ENCODE measurements around the gene NAA15.
A peak's percentile ranks its signal among the peaks of the same experiment; 100 is the strongest.
"Not testable (repeated sequence)": the region's sequence is repeated elsewhere in the genome, so short reads cannot be mapped to it uniquely, and the experiment has no call there.

The NAA15 gene

GRCh38 chr4:139438141-139438540 lies 136.8 kb downstream of the NAA15 start:
- ChIA-PET POLR2A (ENCODE audit: low non-redundant PET) (no interaction called here), CTCF (no interaction called here)
- TF ChIP-seq CTCF (conservative IDR thresholded peaks at IDR 0.05; ENCODE audit: low read depth): no peak
- no peak overlapping the region for H3K27ac ChIP-seq
- DNase-seq (ENCODE audit: low spot score): no peak

- POLR2A ChIA-PET (ENCODE audit: low non-redundant PET): no interaction called here
- DNase-seq (ENCODE audit: low spot score): no peak
- no peak for TF ChIP-seq CTCF (conservative IDR thresholded peaks at IDR 0.05; ENCODE audit: low read depth)
- CTCF ChIA-PET: no interaction called here
- peak overlapping the region; percentile 68 for H3K27ac ChIP-seq
Observed at GRCh38 chr4:139441029-139441428, 139.7 kb downstream of the NAA15 start.

DNA sequence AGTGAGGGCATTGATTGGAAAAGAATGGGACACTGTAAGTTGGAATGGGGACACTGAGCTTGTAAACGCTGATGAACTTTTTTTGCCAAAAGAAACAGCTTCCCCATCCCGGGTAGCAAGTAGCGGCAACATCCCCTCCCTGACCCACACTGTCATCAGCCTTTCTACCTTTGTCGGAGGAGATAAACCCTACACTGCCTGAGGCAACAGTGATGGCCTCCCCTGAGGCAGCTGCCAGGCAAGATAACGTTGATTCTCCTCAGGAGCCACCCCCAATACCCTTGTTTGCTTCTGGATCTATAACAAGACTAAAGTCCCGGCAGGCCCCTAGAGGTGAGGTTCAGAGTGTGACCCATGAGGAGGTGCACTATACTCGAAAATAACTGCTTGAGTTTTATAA lies 142.4 kb downstream of the NAA15 start:
- TF ChIP-seq CTCF (conservative IDR thresholded peaks at IDR 0.05; ENCODE audit: low read depth): no peak
- no peak for DNase-seq (ENCODE audit: low spot score)
- ChIA-PET CTCF (no interaction called here), POLR2A (ENCODE audit: low non-redundant PET) (no interaction called here)
- no peak overlapping the region for H3K27ac ChIP-seq

DNA sequence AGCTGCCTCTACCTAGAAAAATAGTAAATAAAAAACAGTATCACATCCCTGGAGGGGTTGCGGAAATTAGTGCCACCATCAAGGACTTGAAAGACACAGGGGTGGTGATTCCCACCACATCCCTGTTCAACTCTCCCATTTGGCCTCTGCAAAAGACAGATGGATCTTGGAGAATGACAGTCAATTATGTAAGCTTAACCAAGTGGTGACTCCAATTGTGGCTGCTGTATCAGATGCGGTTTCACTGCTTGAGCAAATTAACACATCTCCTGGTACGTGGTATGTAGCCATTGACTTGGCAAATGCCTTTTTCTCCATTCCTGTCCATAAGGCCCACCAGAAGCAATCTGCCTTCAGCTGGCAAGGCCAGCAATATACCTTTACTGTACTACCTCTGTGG lies 143.6 kb downstream of the NAA15 start:
- H3K27ac ChIP-seq; POLR2A ChIA-PET (ENCODE audit: low non-redundant PET); DNase-seq (ENCODE audit: low spot score); CTCF ChIA-PET: not testable (repeated sequence)

- H3K27ac ChIP-seq; CTCF ChIA-PET; POLR2A ChIA-PET (ENCODE audit: low non-redundant PET); DNase-seq (ENCODE audit: low spot score): not testable (repeated sequence)
Observed at GRCh38 chr4:139447078-139447477, 145.8 kb downstream of the NAA15 start.

DNA sequence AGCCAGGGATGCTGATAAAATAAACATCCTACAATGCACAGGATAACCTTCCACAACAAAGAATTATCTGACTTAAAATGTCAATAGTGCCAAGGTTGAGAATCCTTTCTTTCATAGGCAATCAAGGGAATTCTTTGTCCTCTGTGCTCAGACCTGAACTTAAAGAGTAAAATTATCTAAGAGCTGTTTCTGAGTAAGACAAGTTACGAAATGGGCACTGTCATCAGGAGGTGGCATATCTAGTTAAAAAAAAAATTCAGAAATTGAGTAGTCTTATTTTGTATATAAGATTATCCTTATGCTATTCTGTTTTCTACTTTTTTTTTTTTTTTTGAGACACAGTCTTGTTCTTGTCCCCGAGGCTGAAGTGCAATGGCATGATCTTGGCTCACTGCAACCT lies 149.3 kb downstream of the NAA15 start:
- DNase-seq (ENCODE audit: low spot score): no peak
- no peak overlapping the region for H3K27ac ChIP-seq
- ChIA-PET CTCF (no interaction called here), POLR2A (ENCODE audit: low non-redundant PET) (no interaction called here)
- no peak for TF ChIP-seq CTCF (conservative IDR thresholded peaks at IDR 0.05; ENCODE audit: low read depth)

GRCh38 chr4:139451997-139452396 lies 150.7 kb downstream of the NAA15 start:
- no peak for TF ChIP-seq CTCF (conservative IDR thresholded peaks at IDR 0.05; ENCODE audit: low read depth)
- ChIA-PET CTCF (interaction anchor here (0.5 to 0.8 kb wide), 3 partner anchors 29 to 52 kb away, joined by 3 to 6 read pairs (median 3); no protein-coding TSS in a partner anchor), POLR2A (ENCODE audit: low non-redundant PET) (no interaction called here)
- no peak for DNase-seq (ENCODE audit: low spot score)
- no peak overlapping the region for H3K27ac ChIP-seq

DNA sequence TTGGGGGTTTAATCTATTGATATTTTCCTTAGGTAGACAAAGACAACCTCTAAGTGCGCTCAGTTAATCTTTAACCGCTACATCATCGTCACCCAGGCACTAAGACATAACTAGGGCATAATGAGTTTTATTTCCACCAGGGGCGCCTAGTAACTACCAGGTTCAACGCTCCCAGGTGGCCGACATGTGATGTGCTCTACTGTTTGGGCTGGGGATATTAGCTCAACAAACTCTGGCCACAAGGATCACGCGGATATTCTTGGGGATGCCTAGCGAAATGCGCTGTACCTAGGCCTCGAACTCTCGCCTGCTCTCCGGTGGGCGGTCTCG lies 151.7 kb downstream of the NAA15 start:
- TF ChIP-seq CTCF (conservative IDR thresholded peaks at IDR 0.05; ENCODE audit: low read depth): peak; percentile 57
- H3K27ac ChIP-seq: peak overlapping the region; percentile 99
- DNase-seq (ENCODE audit: low spot score): peak; percentile 68
- ChIA-PET CTCF (interaction anchor here (0.6 to 1.0 kb wide), 4 partner anchors 64 to 488 kb away, joined by 3 to 4 read pairs (median 4); partner anchors contain the start of gene SETD7), POLR2A (ENCODE audit: low non-redundant PET) (interaction anchor here (0.6 to 1.0 kb wide), 2 partner anchors 32 to 151 kb away, joined by 3 to 4 read pairs; no protein-coding TSS in a partner anchor)
